ENCODE results near the gene PSMD13. TPM values are rescaled to one million over a fixed set of nuclear protein-coding genes. Genes with fewer than 3 reads are reported as not detected.
A peak's percentile ranks its signal among the peaks of the same experiment; 100 is the strongest.

Gene PSMD13
- total and polyA plus RNA-seq, 2 of the 13 experiments (the other 11 are each of a cell fraction or from before 2014, with no cell fraction given), result 83.0 to 117 TPM

DNA sequence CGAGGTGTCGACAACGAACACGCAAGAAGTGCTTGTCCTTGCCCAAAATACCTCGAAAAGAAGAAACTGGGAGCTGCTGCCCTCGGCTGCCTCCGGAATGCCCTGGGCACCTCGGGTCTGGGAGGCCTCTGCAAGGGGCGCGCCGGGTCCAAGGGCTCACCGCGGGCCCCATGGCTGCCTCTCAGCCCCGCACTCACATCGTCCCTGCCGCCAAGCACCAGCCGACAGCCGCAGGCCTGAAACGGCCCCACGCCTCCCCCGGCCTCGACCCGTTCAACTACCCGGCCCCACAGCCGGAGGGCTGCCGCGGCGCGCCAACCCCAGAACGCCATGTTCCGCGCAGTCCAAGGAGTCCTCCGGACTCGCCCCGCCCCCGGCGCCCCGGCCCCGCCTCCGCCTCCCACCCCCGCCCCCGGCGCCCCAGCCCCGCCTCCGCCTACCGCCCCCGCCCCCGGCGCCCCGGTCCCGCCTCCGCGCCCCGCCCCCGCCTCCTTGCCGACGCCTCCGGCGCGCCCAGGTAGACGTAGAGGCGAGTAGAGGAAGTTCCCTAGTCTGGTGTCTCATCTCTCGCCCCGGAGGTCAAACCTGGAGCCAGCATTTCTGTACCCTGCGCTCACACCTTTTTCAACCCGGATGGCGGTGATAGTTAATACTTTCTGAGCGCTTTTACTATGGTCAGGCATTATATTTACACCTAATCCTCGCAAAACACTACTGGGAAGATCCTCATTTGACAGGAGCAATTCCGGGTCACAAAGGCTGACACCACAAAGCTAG lies 591 bp upstream of the PSMD13 start, which contains the start of gene SIRT3 (continued):
- TF ChIP-seq PAX8 (CRISPR knock-in tag; IDR thresholded peaks at IDR 0.05; ENCODE audit: borderline replicate concordance) (no peak), ZNF350 (CRISPR knock-in tag; IDR thresholded peaks at IDR 0.05; ENCODE audit: borderline replicate concordance, low read depth) (no peak), ZNF234 (CRISPR knock-in tag; conservative IDR thresholded peaks at IDR 0.05) (0 out of 2 replicates have a peak, but pooled peaks have one; percentile 56), SNAI1 (CRISPR knock-in tag; IDR thresholded peaks at IDR 0.05; ENCODE audit: borderline replicate concordance) (peak; percentile 59; the same call in 1 of the 2 replicates), NKX3-1 (CRISPR knock-in tag; IDR thresholded peaks at IDR 0.05) (peak; percentile 65; the same call in 1 of the 2 replicates), CEBPB (IDR thresholded peaks at IDR 0.05; ENCODE audit: borderline replicate concordance, low read depth, low read length) (no peak), CREB1 (IDR thresholded peaks at IDR 0.05) (no peak), CREB1 (CRISPR knock-in tag; IDR thresholded peaks at IDR 0.05) (peak; percentile 67; the same call in 1 of the 2 replicates), TOPORS (CRISPR knock-in tag; IDR thresholded peaks at IDR 0.05) (peak; percentile 74; the same call in 1 of the 2 replicates), DMAP1 (CRISPR knock-in tag; IDR thresholded peaks at IDR 0.05) (peak; percentile 71; the same call in 1 of the 2 replicates), KLF6 (CRISPR knock-in tag; IDR thresholded peaks at IDR 0.05) (no peak), HES4 (CRISPR knock-in tag; IDR thresholded peaks at IDR 0.05; ENCODE audit: borderline replicate concordance) (peak; percentile 94), JARID2 (CRISPR knock-in tag; IDR thresholded peaks at IDR 0.05; ENCODE audit: insufficient replicate concordance) (no peak), ZFX (CRISPR knock-in tag; IDR thresholded peaks at IDR 0.05; ENCODE audit: low read depth) (peak; percentile 88), TMF1 (CRISPR knock-in tag; IDR thresholded peaks at IDR 0.05; ENCODE audit: low read depth) (peak; percentile 56; the same call in 1 of the 2 replicates), ZNF816 (CRISPR knock-in tag; IDR thresholded peaks at IDR 0.05; ENCODE audit: borderline replicate concordance) (0 out of 2 replicates have a peak, but pooled peaks have one; percentile 17), SRSF4 (IDR thresholded peaks at IDR 0.05; ENCODE audit: low read depth, low read length, poor library complexity, severe bottlenecking) (no peak), ZSCAN20 (CRISPR knock-in tag; IDR thresholded peaks at IDR 0.05; ENCODE audit: borderline replicate concordance) (no peak), NCOA2 (CRISPR knock-in tag; IDR thresholded peaks at IDR 0.05) (no peak; the same call in 1 of the 2 replicates), HNRNPLL (IDR thresholded peaks at IDR 0.05; ENCODE audit: low read depth, low read length, poor library complexity, severe bottlenecking) (no peak), SOX5 (CRISPR knock-in tag; IDR thresholded peaks at IDR 0.05; ENCODE audit: borderline replicate concordance) (no peak)
- TF ChIP-seq, protein P1, sequence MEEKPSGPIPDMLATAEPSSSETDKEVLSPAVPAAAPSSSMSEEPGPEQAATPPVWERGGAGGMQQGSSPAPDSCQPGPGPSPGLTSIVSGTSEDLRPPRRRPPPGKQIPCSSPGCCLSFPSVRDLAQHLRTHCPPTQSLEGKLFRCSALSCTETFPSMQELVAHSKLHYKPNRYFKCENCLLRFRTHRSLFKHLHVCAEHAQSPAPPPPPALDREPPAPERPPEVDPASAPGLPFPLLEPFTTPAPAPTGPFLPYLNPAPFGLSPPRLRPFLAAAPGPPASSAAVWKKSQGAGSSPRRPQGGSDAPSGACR (CRISPR knock-in tag; IDR thresholded peaks at IDR 0.05), result 0 out of 2 replicates have a peak, but pooled peaks have one; percentile 12
- TF ChIP-seq, protein P2, sequence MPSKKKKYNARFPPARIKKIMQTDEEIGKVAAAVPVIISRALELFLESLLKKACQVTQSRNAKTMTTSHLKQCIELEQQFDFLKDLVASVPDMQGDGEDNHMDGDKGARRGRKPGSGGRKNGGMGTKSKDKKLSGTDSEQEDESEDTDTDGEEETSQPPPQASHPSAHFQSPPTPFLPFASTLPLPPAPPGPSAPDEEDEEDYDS (CRISPR knock-in tag; IDR thresholded peaks at IDR 0.05), result no peak
- TF ChIP-seq, protein P3, sequence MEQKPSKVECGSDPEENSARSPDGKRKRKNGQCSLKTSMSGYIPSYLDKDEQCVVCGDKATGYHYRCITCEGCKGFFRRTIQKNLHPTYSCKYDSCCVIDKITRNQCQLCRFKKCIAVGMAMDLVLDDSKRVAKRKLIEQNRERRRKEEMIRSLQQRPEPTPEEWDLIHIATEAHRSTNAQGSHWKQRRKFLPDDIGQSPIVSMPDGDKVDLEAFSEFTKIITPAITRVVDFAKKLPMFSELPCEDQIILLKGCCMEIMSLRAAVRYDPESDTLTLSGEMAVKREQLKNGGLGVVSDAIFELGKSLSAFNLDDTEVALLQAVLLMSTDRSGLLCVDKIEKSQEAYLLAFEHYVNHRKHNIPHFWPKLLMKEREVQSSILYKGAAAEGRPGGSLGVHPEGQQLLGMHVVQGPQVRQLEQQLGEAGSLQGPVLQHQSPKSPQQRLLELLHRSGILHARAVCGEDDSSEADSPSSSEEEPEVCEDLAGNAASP (CRISPR knock-in tag; IDR thresholded peaks at IDR 0.05; ENCODE audit: borderline replicate concordance), result peak; percentile 23; the same call in 1 of the 2 replicates
- TF ChIP-seq, protein P4, sequence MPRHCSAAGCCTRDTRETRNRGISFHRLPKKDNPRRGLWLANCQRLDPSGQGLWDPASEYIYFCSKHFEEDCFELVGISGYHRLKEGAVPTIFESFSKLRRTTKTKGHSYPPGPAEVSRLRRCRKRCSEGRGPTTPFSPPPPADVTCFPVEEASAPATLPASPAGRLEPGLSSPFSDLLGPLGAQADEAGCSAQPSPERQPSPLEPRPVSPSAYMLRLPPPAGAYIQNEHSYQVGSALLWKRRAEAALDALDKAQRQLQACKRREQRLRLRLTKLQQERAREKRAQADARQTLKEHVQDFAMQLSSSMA (CRISPR knock-in tag; IDR thresholded peaks at IDR 0.05), result no peak
- TF ChIP-seq, protein P5, sequence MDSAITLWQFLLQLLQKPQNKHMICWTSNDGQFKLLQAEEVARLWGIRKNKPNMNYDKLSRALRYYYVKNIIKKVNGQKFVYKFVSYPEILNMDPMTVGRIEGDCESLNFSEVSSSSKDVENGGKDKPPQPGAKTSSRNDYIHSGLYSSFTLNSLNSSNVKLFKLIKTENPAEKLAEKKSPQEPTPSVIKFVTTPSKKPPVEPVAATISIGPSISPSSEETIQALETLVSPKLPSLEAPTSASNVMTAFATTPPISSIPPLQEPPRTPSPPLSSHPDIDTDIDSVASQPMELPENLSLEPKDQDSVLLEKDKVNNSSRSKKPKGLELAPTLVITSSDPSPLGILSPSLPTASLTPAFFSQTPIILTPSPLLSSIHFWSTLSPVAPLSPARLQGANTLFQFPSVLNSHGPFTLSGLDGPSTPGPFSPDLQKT (CRISPR knock-in tag; IDR thresholded peaks at IDR 0.05; ENCODE audit: borderline replicate concordance), result no peak

All from HepG2 (cell line).